CD4-positive, alpha-beta T cell treated with Interleukin-10 for 1 hour (primary cell): Measurements from ENCODE around the gene POM121L2.

Experiments used
- DNase-seq: peaks from one replicate; pipeline ENCODE4 v3.0.0-alpha.2; 2020

The POM121L2 gene

DNA sequence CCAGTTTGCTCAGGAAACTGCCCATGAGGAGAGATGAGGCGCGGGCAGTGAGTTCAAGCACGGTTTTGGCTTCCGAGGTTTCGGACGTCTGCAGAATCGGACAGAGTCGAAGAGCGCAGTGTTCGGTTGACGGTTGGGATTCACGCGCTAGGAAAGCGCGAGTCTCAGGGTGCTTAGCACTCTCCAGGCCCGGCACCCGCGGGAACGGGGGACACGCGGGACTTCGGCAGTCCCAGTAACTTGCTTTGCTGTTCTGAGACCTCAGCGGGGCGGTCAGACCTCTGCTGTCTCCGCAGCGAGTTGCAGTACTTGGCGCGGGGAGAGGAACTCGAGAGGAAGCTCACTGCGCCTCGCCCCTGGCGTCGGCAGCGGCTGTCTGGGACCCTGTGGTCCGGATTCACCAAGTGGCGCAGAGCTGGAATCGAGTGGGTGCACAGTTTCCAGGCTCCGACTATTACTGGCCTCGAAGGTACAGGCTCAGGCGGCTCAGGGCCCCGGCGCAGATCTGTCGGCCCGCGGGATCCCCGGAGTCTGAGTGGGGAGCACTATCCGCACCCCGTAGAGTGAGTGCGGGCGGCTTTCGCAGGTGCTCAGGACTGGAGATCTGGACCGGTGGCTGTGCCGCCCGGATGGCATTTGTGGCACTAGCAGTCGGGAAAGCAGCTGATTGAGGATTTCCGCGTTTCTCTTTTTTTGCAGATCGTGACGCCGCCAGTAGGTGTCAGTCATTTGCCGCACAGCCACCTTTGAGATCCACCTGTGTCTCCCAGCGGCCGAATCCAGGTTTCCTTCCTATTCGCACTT is at the start of gene POM121L2:
TSS of gene POM121L2 (minus strand) at position 128 of the 804 bp plus-strand sequence. CDS start at position 25, 103 bp downstream.
- peak; percentile 74 for DNase-seq

DNA sequence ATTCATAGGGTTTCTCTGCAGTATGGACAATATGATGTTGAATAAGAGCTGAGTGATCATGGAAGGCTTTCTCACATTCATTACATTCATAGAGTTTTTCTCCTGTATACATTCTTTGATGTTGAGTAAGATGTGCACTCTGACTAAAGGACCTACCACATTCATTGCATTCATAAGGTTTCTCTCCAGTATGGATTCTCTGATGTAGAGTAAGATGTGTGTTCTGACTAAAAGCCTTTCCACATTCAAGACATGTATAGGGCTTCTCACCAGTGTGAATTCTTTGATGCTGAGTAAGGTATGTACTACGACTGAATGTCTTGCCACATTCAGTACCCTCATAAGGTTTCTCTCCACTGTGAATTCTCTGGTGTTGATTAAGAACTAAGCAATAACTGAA is 47.2 kb upstream of the POM121L2 start:
- DNase-seq: no peak

DNA sequence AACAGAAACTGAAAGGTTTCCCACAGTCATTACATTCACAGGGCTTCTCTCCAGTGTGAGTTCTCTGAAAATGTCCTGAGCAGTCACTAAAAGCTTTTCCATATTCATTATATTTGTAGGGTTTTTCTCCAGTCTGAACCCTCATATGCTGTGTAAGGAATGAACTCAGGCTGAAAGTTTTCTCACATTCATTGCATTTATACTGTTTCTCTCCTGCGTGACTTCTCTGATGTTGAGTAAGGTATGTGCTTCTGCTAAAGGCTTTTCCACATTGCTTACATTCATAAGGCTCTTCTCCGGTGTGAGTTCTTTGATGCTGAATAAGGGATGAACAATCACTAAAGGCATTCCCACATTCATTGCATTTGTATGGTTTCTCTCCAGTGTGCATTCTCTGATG is 46.7 kb upstream of the POM121L2 start:
- no peak for DNase-seq

DNA sequence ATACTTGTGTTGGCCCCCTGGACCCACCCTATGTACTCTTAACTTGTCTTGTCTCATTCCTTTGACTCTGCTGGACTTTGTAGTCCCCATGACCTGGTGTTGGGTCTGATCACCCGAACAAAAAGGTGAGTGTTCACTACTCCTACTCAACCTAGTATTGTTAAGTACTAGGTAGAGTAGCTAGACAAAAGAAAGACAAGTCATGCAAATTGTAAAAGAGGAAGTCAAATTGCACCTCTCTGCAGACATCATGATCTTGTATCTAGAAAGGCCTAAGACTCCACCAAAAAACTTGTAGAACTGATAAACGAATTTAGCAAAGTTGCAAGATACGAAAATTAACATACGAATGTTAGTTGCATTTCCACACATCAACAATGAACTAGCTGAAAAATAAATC is 40.8 kb upstream of the POM121L2 start:
- no peak for DNase-seq

DNA sequence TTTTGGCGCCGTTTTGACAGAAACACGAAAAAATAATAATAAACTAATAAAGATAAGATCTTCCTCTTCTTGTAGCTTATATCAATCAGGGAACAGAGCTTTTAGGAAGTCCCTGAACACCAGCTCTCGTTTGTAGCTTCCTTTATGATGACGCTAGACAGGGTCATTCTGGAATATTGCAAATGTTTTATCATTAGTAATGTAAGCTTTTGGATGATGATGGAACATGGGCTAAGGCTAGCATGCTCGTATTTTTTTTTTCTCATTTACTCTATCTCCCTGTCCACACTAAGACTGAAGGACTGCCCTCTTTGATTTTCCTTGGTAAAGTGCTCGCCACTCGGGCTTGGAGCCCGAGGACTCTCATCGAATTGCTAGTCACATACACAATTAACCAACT is 22.1 kb upstream of the POM121L2 start:
- DNase-seq: no peak

DNA sequence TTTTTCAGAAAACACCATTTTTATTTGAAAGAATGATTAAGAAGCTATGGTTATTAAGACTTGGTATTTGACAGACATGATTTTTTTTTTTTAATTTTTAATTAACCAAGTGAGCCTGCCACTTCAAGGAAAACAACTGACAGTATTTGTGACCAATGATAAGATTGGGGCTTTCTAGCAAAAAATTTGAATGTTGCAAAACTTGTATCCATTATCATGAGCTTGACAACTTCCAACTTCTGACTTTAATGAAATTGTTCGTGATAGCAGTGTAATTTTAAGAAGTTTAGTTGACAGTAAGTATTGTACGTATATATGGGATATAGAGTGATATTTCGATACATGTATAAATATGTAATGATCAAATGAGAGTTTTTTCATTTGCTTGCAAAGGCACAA is 21.6 kb upstream of the POM121L2 start:
- DNase-seq: no peak

DNA sequence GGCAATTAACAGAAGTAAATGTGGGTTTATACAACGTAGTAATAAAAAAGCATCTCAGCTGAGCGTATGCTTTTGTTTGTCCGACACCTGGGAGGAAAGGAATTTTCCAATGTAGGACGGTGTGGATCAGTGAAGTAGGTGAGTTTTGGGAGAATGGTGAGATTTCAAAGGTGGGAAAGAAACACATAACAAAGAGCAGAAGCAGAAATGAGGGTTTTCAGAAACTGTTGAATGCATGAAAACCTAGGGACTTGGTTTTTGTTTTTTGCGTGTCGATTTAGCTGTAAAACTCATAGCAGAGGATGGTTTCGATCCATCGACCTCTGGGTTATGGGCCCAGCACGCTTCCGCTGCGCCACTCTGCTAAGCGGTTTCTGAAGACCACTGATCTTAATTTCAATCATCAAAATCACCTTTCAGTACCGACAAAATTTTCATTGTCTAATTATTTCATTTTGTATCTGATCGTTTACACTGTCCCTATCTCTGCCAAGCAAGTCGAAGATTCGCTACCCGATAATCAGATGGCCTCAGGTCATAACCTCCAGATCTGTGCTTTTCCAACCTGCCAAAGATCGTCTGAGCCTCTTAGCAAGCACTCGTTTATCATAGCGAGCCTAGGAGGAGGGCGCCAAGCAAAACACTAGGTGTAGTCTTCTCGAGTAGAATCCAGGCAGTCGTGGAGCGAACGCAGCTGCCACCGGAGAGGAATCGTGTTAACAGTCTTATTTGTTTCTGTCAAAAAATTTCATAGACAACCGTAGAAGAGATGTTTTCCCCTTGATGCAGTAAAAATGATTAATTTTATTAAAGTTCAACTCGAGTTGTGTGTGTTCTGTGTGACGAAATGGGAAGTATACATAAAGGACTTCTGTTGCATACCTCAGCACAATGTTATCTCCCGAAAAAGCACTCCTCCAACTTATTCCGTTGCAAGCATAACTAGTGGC is 20.9 kb upstream of the POM121L2 start:
- DNase-seq: peak; percentile 50

DNA sequence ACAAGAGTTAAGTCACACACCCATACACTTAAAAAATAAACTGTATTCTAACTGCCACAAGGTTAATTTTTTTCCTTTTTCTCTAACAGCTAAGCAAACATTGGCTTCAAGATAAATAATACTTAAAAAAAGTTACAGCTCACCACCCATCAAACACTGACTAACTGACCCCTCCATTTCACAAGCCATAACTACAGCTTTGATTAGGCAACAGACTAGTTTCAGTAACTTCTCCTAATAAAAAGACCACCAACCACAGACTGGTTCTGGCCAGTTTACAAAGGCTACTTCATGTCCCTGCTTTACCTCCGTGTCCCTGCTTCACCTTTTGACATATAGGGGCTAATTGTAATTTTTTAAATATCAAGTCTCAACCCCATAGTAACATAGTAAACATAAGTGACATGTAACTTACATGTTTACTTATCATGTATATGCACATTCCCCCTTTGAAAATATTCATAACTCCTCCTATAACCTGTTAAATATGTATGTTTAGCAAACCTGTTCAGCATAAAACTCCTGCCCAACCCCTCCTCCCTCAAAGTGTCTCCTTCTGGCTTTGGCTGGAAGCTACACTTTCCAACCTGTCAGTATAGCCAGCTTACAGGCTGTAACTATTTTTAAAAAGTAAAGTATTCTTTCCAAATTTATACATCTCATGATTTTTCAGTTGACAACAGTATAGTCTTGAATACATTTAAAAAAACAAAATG is 15.1 kb upstream of the POM121L2 start:
- DNase-seq: no peak

DNA sequence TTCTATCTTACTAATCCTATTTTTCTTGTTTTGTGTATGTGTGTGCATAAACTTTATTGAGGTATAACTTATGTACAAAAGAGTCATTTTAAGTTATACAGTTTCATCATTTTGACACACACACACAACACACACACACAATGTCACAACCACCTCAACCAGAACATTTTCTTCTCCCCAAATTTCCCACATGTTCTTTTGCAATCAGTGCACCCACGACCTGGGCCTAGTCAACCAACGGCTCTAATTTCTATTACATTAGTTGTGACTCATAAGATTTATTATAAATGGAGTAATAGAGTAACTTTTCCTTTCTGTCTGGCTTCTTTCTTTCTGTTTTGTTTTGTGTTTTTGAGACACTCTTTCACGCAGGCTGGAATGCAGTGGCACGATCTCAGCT is 9.8 kb upstream of the POM121L2 start:
- DNase-seq: no peak

DNA sequence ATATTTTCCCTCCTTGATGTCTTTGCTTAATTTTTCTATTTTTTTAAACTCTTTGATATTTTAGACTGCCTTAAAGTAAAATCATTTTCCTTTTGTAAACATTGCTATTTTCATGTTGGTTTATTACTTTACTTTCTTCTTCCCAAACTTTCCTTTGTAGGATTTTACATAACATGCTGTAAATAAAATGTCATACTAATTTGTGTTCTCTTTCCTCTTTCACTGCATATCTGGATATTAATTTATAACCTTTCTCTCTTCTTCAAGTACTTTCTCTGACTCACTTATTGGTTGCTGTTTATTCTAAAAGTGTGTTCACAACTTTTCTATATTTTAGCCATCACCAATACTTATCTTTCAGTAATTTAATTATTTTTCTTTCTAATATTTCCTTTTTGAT is 9.3 kb upstream of the POM121L2 start:
- no peak for DNase-seq

DNA sequence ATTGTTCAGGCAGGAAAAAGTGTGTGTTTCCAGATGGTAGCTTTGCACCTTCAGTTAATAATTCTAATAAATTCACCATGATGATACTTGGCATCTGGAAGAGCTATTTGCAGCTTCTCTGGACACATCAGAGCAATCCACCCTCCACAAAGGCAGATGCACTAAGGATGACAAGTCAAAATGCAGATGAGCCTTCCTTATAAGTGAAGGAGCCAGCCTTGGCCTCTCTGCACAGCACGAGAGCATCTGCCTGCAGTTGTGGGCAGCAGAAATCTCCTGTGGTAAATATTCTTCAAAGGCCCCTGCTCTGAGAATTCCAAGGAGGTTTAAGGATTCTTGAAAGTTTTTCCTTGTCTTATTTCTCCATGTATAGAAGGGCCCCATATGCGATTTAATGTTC is 6.9 kb upstream of the POM121L2 start:
- no peak for DNase-seq

DNA sequence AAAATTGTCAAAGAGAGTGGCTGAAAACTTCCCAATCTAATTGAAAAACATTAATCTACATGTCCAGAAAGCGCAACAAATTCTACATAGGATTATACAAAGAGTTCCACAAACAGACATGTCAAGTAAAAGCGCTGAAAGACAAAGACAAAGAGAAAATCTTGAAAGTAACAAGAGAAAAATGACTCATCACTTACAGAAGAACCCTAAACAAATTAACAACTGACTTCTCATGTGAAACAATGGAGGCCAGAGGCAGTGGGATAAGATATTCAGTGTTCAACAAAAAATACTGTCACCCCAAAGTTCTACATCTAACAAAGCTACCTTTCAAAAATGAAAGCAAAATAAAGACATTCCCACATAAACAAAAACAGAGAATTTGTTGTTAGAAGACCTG is 2.0 kb upstream of the POM121L2 start:
- no peak for DNase-seq

DNA sequence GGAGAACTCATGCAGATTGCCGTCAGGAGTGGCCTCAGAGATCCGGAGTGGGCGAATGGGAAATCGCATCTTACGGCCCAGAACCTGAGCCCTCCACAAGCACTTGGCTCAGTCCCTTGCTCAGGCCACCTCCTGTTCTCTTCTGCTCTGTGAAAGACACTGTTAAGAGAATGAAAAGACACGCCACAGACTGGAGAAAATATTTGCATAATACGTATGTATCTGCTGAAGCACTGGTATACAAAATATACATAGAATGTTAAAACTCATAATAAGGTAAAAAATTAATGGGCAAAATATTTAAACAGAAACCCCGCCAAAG is 838 bp upstream of the POM121L2 start:
- DNase-seq: no peak

DNA sequence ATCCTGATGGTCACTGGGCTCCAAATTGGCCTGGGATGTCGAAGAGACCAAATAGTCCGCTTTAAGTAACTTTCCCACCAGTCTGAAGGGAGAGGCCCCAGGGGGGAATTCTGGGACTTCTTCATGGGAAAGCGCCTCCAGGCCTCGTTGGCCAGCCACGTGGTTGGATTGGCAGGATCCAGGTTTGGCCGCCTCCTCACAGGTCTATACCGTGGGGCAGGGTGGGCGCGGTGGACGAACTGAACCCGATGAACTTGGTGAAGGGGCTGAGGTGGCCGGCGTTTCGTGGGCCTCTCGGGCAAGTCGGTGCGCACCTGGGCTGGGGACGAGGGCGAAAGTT is 297 bp downstream of the POM121L2 start:
- no peak for DNase-seq

DNA sequence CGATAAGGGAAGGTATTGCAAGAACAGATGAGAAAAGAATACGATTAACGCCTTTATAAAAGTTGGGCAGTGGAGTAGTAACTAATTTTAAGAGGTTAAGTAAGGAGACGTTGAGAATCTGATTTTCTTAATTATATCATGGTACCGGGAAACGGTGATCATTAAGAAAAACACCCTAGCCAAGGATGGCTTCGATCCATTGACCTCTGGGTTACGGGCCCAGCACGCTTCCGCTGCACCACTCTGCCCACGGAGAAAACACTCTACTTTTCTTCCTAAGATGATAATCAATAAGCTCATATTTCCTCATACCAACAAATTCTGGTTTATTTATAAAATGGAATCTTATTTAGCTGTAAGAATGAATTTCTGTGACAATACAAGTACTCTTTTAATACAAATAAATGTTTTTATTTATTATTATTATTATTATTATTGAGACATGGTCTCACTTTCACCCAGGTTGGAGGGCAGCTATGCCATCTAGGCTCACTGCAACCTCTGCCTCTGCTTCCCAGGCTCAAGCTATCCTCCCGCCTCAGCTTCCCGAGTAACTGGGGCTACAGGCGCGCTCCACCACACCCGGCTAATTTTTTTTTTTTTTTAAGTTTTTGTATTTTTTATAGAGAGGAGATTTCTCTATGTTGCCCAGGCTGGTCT is 8.3 kb downstream of the POM121L2 start:
- DNase-seq: no peak

DNA sequence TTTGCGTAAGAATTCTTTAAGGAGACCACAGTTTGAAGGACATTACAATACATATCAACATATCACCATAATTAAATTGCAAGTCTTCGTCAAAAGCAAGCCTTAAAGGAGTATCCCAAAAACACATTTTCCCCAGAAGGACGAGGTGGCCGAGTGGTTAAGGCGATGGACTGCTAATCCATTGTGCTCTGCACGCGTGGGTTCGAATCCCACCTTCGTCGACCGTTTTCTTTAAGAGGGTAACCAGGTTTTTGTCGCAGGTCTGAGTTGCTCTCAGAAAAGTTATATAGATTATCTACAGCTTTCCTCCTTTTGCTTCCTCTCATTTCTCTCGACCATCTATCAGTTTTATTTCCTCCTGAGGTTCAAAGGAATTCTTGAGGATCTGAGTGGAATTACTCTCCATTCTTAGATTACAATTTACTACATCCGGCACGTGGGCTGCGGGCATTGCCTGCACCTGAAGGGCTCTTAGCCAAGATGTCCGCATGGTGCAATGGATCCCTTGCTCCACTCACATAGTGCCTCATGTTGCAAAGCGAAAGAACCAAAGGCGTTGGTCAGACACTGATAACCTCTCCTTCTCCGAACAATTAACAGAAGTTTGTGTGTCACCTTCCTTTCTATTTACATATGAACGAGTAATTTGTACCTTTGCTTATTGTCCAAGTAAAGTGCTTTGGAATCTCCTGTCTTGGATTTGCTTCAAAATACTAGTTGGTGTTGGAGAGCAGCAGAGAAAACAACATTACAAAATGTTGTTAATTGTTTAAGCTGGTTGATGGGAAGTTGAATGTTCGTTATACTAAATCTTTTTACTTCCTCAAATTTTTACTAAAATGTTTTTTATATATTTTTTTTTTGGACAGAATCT is 14.0 kb downstream of the POM121L2 start:
- no peak for DNase-seq

DNA sequence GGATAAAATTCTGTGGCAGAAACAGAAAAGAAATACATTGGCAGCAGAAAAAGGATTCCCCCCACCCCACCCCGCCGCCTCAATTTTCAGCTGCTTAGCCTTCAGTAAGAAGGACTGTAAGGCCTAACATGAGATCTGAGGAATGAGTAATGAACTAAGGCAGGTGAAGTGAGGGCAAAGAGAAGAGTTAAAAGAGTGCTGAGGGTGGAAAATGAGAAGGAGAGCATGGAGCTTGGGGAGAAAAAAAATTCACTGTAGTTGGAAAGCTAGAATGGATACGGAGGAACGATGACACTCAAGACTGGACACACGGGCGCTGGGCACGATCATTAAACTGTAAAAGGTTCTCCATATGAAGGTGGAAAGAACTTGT is 14.6 kb downstream of the POM121L2 start:
- no peak for DNase-seq

DNA sequence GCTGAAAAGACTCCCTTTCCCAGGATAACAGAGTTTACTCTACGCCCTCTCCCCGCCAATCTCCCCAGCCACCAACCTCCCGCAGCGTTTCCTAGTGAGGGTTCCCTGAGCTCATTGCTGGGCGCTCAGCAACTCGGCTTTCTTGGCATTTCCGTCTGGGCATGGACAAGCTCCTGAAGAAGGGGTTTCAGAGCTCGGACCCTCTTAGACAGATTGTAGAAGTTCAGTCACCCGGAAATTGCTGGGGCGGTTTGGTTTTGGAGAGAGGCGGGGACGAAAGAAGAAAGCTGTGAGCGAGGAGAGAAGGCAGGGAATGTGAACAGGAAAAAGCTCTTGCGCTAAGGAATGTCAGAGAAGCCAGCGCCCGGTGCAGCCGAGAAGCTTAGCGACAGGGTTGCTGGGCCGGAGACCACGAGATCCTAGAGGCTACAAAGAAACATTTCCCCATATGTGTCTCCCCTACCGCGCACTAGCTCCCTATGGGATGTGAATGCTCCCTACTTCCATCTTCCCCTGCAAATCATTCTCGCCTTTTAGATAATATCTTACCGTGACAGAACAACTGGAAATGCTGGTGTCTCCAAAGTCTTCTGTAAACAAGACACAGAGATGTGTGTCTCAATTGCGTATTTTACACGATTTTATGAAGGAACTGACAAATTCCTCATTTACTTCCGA is 15.8 kb downstream of the POM121L2 start:
- DNase-seq: no peak

DNA sequence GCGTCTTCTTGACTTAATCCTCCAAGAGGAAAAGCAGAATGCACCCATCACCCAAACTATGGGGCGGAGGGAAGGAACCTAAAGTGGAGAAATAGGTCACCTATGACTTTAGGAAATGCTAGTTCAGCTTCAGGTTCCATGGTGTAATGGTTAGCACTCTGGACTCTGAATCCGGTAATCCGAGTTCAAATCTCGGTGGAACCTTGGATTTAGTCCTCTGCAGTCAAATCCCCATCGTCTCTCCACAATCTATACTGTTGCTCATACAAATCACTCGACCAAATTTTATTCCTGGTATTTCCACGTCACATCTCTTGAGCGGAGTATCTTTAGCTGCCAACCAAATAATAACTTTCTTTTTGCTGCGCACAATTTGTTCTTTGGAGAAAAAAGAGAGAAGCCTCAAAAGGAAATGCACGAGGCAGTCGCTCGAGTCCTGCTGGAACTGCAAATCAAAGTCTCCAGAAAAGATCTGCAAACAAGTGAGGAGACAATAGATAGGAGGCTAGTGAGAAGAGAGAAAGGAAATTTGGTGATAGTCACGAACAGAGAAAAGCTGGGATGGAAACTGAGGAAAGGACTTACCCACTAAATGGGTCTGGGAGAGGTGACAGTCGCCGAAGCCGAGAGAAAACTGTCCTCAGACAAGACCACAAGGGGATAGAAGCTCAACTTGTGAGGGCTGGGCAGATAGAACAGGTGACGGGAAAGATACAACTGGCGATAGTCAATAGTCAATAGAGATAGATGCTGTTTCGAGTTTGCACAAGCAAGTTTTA is 16.6 kb downstream of the POM121L2 start:
- no peak for DNase-seq

DNA sequence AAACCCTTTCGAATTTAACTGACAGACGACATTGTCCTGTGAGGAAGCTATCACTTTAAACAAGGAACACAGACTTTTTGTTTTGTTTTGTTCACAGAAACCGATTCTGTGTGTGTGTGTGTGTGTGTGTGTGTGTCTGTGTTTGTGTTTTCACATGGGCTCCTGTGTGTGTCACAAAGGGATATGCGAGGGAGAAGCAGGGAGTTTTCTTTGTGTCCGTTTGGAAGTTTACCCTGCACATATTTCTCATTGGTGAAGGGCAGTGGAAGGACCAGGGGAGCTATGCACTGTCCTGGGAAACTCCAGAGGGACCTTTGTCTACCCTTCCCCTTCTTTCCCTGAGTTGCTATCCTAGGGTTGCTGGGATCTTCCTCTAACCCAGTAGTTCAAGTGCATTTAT is 17.7 kb downstream of the POM121L2 start:
- DNase-seq: no peak
